ENCODE results near the gene STX17.

- TF ChIP-seq CTCF (conservative IDR thresholded peaks at IDR 0.05; ENCODE audit: low read length) = no peak
- TF ChIP-seq EZH2phosphoT487 (IDR thresholded peaks at IDR 0.05; ENCODE audit: borderline replicate concordance) = no peak
Measured at GRCh38 chr9:99916650-99917049, 10.2 kb downstream of the STX17 start.

Measured in Loucy (cell line).